H1 (cell line): ENCODE measurements around the gene ZNF624. TPM values are rescaled to one million over a fixed set of nuclear protein-coding genes. Genes with fewer than 3 reads are reported as not detected.

Experiments
- ASH2L ChIP-seq: fragments of 200-600, 300-600 bp; sonication (generic); IDR thresholded peaks from one replicate; pipeline ENCODE4 v1.7.1; 2017; ENCODE audit warnings: low read length
- JUN ChIP-seq: IDR thresholded peaks from 2 replicates; pipeline ENCODE4 v1.6.1; 2011; ENCODE audit warnings: low read depth, mild to moderate bottlenecking, improper control_type of control experiment, low read length
- MAFK ChIP-seq: IDR thresholded peaks from 2 replicates; pipeline ENCODE4 v1.6.1; 2012; ENCODE audit warnings: low read depth, mild to moderate bottlenecking, improper control_type of control experiment, low read length
- POLR2A ChIP-seq, 2 experiments: IDR thresholded peaks; 1 replicate in 1 of 2; 2 replicates in 1 of 2; pipeline ENCODE4 v1.6.1; 2011; ENCODE audit warnings: low read depth in 2 of 2, low read length in 2 of 2, mild to moderate bottlenecking in 2 of 2; ENCODE audit errors: control extremely low read depth in 1 of 2
- POLR2AphosphoS5 ChIP-seq: IDR thresholded peaks from 2 replicates; pipeline ENCODE4 v1.6.1; 2011; ENCODE audit warnings: low read depth, low read length
- SIX5 ChIP-seq: IDR thresholded peaks from 2 replicates; pipeline ENCODE4 v1.6.1; 2011; ENCODE audit warnings: mild to moderate bottlenecking, low read depth, low read length
- SP1 ChIP-seq: IDR thresholded peaks from 2 replicates; pipeline ENCODE4 v1.6.1; 2011; ENCODE audit warnings: low read depth, low read length
- SP4 ChIP-seq: IDR thresholded peaks from 2 replicates; pipeline ENCODE4 v1.6.1; 2012; ENCODE audit warnings: low read length, inconsistent platforms
- TBP ChIP-seq: IDR thresholded peaks from 2 replicates; pipeline ENCODE4 v1.6.1; 2011; ENCODE audit warnings: low read depth, low read length, improper control_type of control experiment
- ZNF274 ChIP-seq: IDR thresholded peaks from 2 replicates; pipeline ENCODE4 v1.7.0; 2012; ENCODE audit warnings: low read length, borderline replicate concordance; ENCODE audit errors: extremely low read depth
- polyA plus RNA-seq, 7 experiments: library from polyadenylated mRNA; depleted of rRNA in 3 of 7; stranded (reverse) in 5 of 7; unstranded in 2 of 7; fragments of >200 nt in 5 of 7; fragments of 200-250 nt in 2 of 7; gene quantifications; 1 replicate in 5 of 7; 2 replicates in 1 of 7; 4 replicates in 1 of 7; pipeline versions ENCODE4 v1.2.1 to v1.2.3, GENCODE V29; 2011 to 2013; ENCODE audit warnings: missing spikeins in 2 of 7, mixed read lengths in 2 of 7
- total RNA-seq: library from RNA; stranded (reverse); fragmentation: NEBNext Ultra II Directional; extraction: Animal tissue kit (Norgen Biotek cat#: 25700); gene quantifications from 2 replicates; pipeline ENCODE4 v1.2.1, GENCODE V29; 2021
- TF ChIP-seq, protein P1 (sequence below): fragments of 300-600 bp; sonication (generic); IDR thresholded peaks from 2 replicates; pipeline ENCODE4 v1.7.1; 2012; ENCODE audit warnings: low read length, moderate library complexity, mild to moderate bottlenecking, inconsistent platforms; ENCODE audit not compliant: insufficient replicate concordance

The ZNF624 gene
- total and polyA plus RNA-seq, 2 of the 8 experiments (the other 6 are each of a cell fraction or from before 2014, with no cell fraction given): 0.39 to 2.5 TPM

DNA sequence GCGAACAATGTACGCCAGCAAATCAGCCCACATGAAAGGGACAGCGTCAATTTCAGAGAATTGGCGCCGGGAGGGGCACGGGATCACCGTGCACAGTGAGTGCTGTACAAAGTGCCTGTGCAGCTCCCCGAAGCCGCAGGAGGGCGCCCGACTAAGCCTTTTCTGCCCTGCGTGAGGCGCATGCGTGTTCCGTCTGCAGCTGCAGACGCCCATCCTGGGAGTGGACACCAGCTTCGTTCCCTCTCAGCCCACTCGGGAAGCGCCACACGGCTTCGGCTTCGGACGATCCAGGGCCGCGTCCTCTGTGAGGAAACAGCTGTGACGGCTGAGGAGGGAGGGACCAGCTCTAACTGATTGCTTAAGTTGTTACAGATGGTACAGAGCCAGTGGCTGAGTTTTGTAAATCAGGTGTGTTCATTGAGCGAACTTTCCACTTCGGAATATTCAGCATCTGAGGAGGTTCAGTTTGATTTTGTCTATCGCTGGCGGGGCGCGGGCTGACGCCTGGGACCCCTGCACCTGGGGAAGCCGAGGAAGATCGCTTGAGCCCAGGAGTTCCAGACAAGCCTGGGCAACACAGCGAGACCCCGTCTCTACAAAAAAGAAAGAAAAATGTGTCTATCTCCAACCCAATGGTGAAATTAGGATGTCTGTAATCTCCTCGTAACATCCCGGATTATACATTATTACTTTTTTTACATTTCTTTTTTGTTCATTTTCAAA lies 69.2 kb downstream of the ZNF624 start (continued):
- TF ChIP-seq TBP: 0 out of 2 replicates have a peak, but pooled peaks have one; percentile 8
- no peak for TF ChIP-seq MAFK
- TF ChIP-seq POLR2AphosphoS5: no peak
- TF ChIP-seq SIX5: no peak
- TF ChIP-seq JUN: no peak
- TF ChIP-seq, protein P1, sequence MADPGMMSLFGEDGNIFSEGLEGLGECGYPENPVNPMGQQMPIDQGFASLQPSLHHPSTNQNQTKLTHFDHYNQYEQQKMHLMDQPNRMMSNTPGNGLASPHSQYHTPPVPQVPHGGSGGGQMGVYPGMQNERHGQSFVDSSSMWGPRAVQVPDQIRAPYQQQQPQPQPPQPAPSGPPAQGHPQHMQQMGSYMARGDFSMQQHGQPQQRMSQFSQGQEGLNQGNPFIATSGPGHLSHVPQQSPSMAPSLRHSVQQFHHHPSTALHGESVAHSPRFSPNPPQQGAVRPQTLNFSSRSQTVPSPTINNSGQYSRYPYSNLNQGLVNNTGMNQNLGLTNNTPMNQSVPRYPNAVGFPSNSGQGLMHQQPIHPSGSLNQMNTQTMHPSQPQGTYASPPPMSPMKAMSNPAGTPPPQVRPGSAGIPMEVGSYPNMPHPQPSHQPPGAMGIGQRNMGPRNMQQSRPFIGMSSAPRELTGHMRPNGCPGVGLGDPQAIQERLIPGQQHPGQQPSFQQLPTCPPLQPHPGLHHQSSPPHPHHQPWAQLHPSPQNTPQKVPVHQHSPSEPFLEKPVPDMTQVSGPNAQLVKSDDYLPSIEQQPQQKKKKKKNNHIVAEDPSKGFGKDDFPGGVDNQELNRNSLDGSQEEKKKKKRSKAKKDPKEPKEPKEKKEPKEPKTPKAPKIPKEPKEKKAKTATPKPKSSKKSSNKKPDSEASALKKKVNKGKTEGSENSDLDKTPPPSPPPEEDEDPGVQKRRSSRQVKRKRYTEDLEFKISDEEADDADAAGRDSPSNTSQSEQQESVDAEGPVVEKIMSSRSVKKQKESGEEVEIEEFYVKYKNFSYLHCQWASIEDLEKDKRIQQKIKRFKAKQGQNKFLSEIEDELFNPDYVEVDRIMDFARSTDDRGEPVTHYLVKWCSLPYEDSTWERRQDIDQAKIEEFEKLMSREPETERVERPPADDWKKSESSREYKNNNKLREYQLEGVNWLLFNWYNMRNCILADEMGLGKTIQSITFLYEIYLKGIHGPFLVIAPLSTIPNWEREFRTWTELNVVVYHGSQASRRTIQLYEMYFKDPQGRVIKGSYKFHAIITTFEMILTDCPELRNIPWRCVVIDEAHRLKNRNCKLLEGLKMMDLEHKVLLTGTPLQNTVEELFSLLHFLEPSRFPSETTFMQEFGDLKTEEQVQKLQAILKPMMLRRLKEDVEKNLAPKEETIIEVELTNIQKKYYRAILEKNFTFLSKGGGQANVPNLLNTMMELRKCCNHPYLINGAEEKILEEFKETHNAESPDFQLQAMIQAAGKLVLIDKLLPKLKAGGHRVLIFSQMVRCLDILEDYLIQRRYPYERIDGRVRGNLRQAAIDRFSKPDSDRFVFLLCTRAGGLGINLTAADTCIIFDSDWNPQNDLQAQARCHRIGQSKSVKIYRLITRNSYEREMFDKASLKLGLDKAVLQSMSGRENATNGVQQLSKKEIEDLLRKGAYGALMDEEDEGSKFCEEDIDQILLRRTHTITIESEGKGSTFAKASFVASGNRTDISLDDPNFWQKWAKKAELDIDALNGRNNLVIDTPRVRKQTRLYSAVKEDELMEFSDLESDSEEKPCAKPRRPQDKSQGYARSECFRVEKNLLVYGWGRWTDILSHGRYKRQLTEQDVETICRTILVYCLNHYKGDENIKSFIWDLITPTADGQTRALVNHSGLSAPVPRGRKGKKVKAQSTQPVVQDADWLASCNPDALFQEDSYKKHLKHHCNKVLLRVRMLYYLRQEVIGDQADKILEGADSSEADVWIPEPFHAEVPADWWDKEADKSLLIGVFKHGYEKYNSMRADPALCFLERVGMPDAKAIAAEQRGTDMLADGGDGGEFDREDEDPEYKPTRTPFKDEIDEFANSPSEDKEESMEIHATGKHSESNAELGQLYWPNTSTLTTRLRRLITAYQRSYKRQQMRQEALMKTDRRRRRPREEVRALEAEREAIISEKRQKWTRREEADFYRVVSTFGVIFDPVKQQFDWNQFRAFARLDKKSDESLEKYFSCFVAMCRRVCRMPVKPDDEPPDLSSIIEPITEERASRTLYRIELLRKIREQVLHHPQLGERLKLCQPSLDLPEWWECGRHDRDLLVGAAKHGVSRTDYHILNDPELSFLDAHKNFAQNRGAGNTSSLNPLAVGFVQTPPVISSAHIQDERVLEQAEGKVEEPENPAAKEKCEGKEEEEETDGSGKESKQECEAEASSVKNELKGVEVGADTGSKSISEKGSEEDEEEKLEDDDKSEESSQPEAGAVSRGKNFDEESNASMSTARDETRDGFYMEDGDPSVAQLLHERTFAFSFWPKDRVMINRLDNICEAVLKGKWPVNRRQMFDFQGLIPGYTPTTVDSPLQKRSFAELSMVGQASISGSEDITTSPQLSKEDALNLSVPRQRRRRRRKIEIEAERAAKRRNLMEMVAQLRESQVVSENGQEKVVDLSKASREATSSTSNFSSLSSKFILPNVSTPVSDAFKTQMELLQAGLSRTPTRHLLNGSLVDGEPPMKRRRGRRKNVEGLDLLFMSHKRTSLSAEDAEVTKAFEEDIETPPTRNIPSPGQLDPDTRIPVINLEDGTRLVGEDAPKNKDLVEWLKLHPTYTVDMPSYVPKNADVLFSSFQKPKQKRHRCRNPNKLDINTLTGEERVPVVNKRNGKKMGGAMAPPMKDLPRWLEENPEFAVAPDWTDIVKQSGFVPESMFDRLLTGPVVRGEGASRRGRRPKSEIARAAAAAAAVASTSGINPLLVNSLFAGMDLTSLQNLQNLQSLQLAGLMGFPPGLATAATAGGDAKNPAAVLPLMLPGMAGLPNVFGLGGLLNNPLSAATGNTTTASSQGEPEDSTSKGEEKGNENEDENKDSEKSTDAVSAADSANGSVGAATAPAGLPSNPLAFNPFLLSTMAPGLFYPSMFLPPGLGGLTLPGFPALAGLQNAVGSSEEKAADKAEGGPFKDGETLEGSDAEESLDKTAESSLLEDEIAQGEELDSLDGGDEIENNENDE: no peak
- TF ChIP-seq SP1: no peak
- no peak for TF ChIP-seq SP4
- TF ChIP-seq ASH2L: peak; percentile 29
- no peak for TF ChIP-seq ZNF274
- TF ChIP-seq POLR2A (IDR thresholded peaks at IDR 0.05; ENCODE audit: control extremely low read depth in 1 of 2, low read depth in 2 of 2, low read length in 2 of 2): no peak
